ENCODE measurements around the gene FRYL.
"Not testable (repeated sequence)": the region's sequence is repeated elsewhere in the genome, so short reads cannot be mapped to it uniquely, and the experiment has no call there.

FRYL gene

GRCh38 chr4:48742412-48742811 is 37.7 kb downstream of the FRYL start:
- no peak for DNase-seq

DNA sequence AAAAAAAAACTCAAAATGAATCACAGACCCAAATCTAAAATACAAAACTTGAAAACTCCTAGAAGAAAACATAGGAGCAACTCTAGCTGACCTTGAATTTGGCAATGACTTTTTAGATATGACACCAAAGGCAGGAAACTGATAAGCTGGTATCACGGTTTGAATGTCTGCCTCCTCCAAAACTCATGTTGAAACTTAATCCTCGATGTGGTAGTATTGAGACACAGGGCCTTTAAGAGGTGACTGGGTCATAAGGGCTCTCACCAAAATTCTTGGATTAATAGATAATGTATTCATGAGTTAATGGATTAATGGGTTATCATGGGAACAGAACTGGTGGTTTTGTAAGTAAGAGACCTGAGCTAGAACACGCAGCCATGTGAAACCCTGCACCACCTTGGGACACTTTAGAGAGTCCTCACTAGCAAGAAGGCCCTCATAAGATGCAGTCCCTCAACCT is 40.5 kb downstream of the FRYL start:
- DNase-seq = no peak

DNA sequence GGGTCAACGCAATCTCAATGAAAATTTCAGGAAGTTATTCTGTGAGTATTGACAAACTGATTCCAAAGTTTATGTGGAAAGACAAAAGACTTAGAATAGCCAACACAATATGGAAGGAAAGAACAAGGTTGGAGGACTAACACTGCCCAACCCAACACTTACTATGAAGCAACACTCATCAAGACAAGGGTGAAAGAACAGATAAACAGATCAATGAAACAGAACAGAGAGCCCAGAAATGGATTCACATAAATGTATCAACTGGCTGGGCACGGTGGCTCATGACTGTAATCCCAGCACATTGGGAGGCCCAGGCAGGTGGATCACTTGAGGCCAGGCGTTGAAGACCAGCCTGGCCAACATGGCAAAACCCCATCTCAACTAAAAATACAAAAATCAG is 41.2 kb downstream of the FRYL start:
- DNase-seq = no peak

- DNase-seq = not testable (repeated sequence)
Measured at GRCh38 chr4:48728906-48729496, 51.1 kb downstream of the FRYL start.

DNA sequence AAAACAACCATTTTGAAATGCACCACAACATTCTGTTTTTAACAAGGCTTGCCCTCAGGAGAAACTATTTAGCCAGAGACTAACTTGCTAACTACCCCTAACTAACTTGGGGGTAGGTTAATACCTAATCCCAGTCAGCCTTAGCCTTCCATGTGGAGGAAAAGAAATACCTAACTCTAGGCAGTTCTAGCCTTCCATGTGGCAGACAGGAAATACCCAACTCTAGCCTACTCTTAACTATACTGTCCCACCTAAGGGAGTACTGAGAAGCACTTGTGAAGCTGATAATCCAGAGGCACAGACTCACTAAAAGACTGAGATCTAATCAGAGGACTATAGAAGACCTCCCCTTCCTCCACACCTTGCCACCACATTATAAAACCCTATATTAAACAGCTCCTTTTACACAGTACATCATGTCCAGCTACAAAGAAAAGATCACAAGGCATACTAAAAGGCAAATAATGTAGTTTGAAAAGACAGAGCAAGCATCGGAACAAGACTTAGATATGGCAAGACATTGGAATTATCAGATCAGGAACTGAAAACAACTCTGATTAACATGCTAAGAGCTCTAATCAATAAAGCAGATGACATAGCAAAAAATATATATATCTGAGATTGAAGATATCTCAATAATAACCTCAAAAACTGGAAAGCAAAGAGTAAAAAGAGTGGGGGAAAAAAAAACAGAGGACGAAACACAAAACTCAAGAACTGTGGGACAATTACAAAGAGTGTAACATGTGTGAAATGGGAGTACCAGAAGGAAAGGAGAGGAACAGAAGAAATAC is 52.2 kb downstream of the FRYL start:
- DNase-seq = no peak

- no peak for DNase-seq
Measured at GRCh38 chr4:48725414-48725813, 54.7 kb downstream of the FRYL start.

GRCh38 chr4:48722509-48723446 is 57.3 kb downstream of the FRYL start:
- no peak for DNase-seq

GRCh38 chr4:48720459-48720858 is 59.6 kb downstream of the FRYL start:
- DNase-seq = no peak

DNA sequence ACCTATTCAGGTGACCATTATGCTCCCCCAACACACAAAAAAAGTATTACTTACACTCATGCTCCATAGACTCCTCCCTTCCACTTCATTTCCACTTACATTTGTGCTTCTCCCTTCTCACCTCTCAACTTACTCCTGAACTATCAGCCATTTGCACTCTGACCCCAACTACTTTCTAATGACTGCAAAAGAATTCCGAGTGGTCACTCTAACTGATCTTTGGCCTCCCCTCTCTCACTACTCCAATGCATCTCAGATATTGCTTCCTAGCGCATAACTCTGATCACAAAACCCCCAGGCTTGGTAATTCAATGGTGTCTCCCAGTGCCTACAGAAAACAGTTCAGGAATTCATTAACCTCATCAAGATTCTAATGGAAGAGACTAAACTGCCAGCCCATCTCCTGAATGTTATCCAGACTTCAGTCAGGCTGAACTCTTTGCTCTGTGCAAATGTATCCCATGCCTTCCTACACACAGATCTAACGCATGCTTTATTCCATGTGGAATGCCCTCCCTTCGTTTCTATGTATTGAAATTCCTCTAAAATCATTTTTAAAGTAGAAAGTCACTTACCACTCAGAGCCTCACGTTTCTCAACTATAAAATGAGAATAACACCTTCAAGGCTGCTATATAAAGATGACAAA is 61.1 kb downstream of the FRYL start:
- DNase-seq = no peak

DNA sequence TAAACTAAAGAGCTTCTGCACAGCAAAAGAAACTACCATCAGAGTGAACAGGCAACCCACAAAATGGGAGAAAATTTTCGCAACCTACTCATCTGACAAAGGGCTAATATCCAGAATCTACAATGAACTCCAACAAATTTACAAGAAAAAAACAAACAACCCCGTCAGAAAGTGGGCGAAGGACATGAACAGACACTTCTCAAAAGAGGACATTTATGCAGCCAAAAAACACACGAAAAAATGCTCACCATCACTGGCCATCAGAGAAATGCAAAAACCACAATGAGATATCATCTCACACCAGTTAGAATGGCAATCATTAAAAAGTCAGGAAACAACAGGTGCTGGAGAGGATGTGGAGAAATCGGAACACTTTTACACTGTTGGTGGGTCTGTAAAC is 63.8 kb downstream of the FRYL start:
- DNase-seq = not testable (repeated sequence)

DNA sequence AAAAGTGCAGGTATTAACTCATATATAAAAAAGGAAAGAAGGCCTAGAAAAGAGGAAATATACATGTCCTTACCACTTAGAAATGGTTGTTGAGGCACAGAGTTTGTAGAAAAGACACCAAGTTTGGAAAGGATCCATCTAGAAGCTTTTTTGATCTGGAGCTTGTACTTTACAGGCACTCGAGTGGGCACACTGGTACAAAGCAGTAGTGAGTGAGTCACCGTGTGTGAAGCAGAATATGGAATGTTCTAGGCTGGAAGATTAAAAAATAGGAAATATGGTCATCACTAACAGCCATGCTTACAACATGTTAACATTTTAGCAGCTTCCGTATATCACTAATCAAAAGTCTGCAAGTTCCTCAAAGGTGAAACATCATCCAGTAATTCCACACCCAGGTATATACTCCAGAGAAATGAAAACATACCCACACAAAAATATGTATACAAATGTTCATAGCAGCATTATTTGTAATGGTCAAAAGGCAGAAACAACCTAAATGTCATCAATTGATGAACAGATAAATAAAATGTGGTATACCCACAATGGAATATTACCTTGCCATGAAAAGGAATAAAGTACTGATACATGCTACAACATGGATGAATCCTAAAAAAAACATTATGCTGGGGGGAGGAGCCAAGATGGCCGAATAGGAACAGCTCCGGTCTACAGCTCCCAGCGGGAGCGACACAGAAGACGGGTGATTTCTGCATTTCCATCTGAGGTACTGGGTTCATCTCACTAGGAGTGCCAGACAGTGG is 69.5 kb downstream of the FRYL start:
- no peak for DNase-seq

DNA sequence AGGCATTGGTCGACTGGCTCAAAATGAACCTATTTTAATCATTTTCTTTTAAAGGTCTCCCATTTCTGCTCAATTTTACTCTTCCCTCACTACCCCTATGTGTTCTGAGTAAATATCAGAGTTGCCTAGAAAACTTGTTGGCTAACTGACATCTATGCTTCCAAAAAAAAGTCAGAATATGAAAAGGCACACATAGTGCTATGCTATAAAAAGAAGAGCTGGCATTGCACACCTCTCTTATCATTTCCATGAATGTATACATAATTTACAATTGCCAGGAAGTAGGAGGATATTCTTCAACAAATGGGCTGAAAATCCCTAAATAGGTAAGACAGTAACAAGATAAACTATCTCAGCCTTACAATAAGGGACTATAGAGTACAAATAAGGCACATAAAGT is 70.2 kb downstream of the FRYL start:
- no peak for DNase-seq

DNA sequence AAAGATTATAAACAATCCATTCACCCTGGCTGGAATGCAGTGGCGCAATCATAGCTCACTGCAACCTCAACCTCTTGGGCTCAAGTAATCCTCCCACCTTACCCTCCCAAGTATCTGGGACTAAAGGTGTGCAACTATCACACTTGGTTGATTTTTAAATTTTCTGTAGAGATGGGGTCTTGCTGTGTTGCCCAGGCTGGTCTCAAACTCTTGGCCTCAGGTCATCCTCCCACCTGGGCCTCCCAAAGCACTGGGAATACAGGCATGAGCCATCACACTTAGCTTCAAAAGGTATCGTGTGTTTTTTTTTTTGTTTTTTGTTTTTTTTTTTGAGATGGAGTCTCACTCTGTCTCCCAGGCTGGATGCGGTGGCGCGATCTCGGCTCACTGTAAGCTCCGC is 71.5 kb downstream of the FRYL start:
- no peak for DNase-seq

GRCh38 chr4:48706736-48707135 is 73.3 kb downstream of the FRYL start:
- no peak for DNase-seq

DNA sequence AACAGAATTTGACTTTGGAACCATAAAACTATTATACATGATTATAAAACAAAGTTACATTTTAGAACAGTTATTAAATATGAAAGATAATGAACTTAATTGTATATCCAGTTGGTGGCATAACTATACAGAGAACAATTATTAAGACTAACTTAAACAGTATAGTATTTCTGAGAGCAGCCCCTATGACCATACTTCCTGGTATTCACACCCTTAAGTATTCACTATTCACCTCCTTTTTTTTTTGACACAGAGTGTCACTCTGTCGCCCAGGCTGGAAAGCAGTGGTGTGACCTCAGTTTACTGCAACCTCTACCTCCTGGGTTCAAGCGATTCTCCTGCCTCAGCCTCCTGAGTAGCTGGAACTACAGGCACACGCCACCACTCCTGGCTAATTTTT is 74.5 kb downstream of the FRYL start:
- no peak for DNase-seq

DNA sequence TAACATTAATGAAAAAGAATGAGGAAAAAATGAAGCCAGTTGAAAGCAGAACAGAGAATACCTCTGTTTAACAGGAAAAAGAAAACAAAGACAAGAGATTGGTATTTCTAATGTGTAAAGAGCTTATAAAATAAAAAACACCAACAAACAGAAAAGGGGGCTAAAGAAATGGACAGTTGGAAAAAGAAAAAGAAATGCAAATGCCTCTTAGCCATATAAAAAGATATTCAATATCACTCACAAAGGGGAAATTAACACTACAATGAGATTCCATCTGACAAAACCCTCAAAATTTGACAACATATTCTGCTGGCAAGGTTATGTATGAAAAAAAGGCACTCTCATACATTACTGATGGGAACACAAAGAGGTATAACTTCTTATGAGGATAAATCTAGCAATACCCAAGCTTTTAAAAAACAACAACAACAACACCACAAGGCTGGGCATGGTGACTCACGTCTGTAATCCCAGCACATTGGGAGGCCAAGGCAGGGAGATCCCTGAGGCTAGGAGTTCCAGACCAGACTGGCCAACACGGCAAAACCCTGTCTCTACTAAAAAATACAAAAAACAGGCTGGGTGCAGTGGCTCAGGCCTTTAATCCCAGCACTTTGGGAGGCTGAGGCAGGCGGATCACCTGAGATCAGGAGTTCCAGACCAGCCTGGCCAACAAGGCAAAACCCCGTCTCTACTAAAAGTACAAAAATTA is 75.8 kb downstream of the FRYL start:
- no peak for DNase-seq

DNA sequence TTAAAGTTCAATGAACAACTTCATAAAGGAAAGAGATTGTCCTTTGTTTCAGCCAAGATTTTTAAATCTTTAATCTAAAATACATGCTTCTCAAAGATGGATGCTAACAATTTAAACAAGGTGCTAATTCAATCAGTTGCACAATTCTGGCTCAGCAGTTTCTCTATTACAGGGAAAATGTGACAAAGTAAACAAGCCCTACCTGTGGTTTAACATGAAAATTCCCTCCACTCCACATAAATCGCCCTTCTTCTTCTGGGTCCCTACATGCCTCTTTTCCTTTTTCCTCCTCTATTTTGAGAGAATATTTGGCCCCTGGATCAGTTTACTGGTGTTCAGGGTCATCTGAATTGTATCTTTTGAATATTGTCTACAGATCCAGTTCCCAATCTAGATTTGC is 80.6 kb downstream of the FRYL start:
- no peak for DNase-seq

GRCh38 chr4:48698029-48698971 is 81.8 kb downstream of the FRYL start:
- no peak for DNase-seq

DNA sequence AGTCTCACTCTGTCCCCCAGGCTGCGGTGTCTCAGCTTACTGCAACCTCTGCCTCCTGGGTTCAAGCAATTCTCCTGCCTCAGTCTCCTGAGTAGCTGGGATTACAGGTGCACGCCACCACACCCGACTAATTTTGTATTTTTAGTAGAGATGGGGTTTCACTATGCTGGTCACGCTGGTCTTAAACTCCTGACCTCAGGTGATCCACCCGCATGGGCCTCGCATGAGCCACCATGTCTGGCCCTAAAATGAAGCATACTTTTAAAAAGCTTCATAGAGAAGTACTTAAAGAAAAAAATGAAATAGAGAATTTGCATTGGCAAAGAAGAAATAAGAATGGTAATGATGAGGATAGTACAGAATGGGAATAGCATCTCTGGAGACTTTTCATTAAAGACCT is 82.6 kb downstream of the FRYL start:
- DNase-seq = not testable (repeated sequence)

GRCh38 chr4:48694824-48695223 is 85.3 kb downstream of the FRYL start:
- DNase-seq = no peak

All from right forelimb (tissue), 1 donor.